ENCODE results near the gene CMTM7. TPM values are rescaled to one million over a fixed set of nuclear protein-coding genes. Genes with fewer than 3 reads are reported as not detected.

CMTM7 gene
- total and polyA plus RNA-seq, 2 of the 8 experiments (the other 6 are each of a cell fraction or from before 2014, with no cell fraction given): 33.3 to 65.8 TPM

DNA sequence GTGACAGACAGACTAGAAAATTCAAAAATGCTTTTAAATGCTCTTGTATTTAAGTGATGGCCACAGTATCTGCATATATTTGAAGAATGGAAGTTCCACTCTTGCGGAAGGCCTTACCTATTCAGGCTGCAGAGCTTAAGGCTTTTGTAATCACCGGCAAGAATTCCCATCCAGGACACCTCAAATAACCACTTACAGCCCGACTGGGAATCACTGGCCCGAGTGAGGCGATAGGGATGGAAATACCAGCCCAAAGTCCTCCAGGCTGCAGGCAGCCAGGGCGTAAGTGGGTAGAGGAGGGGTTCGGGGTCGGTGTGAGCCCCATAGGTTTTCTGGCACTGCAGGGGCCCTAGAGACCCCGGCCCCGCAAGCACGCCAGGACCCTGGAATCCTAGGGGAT, 9.5 kb downstream of the CMTM7 start:
- Histone ChIP-seq H3K4me2 (ENCODE audit: insufficient read depth in 1 of 2, low read depth in 2 of 2, low read length in 2 of 2) (peak overlapping the region; percentile 59 to 65), H2BK120ac (replicated peaks; ENCODE audit: low read depth, low read length) (peak overlapping the region; percentile 48), H3K23ac (ENCODE audit: insufficient read length) (no peak overlapping the region), H3K4me1 (replicated peaks in 1 of 4; ENCODE audit: control insufficient read depth in 3 of 4, insufficient read depth in 4 of 4, low read length in 3 of 4) (peaks cover 0 to 5% (median 2%) of the 10 kb centered on the region in 4 experiments; a peak in 5 of 7 replicates), H2BK20ac (ENCODE audit: low read length) (no peak overlapping the region), H2AK5ac (ENCODE audit: low read depth, low read length) (no peak overlapping the region), H2BK12ac (ENCODE audit: low read depth, low read length) (no peak overlapping the region), H3K36me3 (ENCODE audit: control insufficient read depth in 2 of 4, insufficient read depth in 4 of 4, low read length in 3 of 4) (no peaks in the 10 kb centered on the region; a peak in 1 of 8 replicates), H3K4ac (replicated peaks; ENCODE audit: insufficient read length, low read depth, low read length) (no peak overlapping the region), H3K56ac (replicated peaks; ENCODE audit: insufficient read length, low read depth, low read length) (no peak overlapping the region), H2BK15ac (ENCODE audit: low read length) (no peak overlapping the region), H3K27me3 (replicated peaks in 1 of 4; ENCODE audit: control insufficient read depth in 3 of 4, extremely low read depth in 1 of 4, insufficient read depth in 3 of 4, low read length in 3 of 4) (no peaks in the 10 kb centered on the region), H4K5ac (ENCODE audit: insufficient read length, low read depth, low read length) (peak overlapping the region; percentile 72), H3K18ac (ENCODE audit: extremely low read depth, low read length) (no peak overlapping the region; the same call in 1 of the 2 replicates), H4K20me1 (replicated peaks in 1 of 2; ENCODE audit: control insufficient read depth in 1 of 2, insufficient read depth in 2 of 2, low read length in 2 of 2) (peaks cover 0 to 2% of the 10 kb centered on the region in 2 experiments), H3K79me1 (ENCODE audit: low read depth, low read length) (peaks cover 4% of the 10 kb centered on the region; the same call in 1 of the 2 replicates), H3K9ac (replicated peaks in 1 of 4; ENCODE audit: extremely low read depth in 1 of 4, low read depth in 3 of 4, low read length in 3 of 4) (peak overlapping the region in 2 of 4 experiments; percentile 61 to 63; a peak in 4 of 7 replicates), H2BK5ac (ENCODE audit: low read depth, low read length) (0 out of 2 replicates have a peak overlapping the region, but pooled peaks have one; percentile 68), H3K23me2 (ENCODE audit: low read depth, low read length) (no peaks in the 10 kb centered on the region; the same call in 1 of the 2 replicates), H3K14ac (ENCODE audit: insufficient read length) (no peak overlapping the region), H3K79me2 (ENCODE audit: control insufficient read depth in 1 of 2, insufficient read depth in 2 of 2, low read length in 2 of 2) (peaks cover 0 to 31% of the 10 kb centered on the region in 2 experiments; a peak in 3 of 4 replicates), H2AFZ (ENCODE audit: low read length) (peak overlapping the region; percentile 29; the same call in 1 of the 2 replicates), H4K8ac (ENCODE audit: extremely low read depth, insufficient read depth, low read length) (peak overlapping the region; percentile 97; the same call in 1 of the 2 replicates), H3K9me3 (ENCODE audit: insufficient read depth in 2 of 2, low read depth in 1 of 2, low read length in 1 of 2) (no peaks in the 10 kb centered on the region), H3K4me3 (ENCODE audit: extremely low read depth in 1 of 4, insufficient read depth in 2 of 4, low read depth in 3 of 4, low read length in 4 of 4) (peak overlapping the region; percentile 19 to 51 (median 34)), H3K27ac (ENCODE audit: low read depth, low read length) (peak overlapping the region; percentile 49; the same call in 1 of the 2 replicates), H4K91ac (replicated peaks; ENCODE audit: insufficient read length, low read length) (peak overlapping the region; percentile 58)
- ChIA-PET CTCF (ENCODE audit: partially characterized antibody) (interaction anchor here (0.6 to 12.8 kb wide), 8 partner anchors 11 to 609 kb away, joined by 3 to 121 read pairs (median 5); no protein-coding TSS in a partner anchor), POLR2A (ENCODE audit: partially characterized antibody) (interaction anchor here (0.6 to 1.9 kb wide), 5 partner anchors 9 to 57 kb away, joined by 3 to 5 read pairs (median 3); partner anchors contain the start of gene CMTM7)
- no peak for FAIRE-seq
- 26% methylated on average over 11 of the region's 11 CpGs; no CpG with 5 or more reads in 1 of the 2 experiments for WGBS, 2 experiments (ENCODE audit: extremely low coverage in 1 of 2, insufficient coverage in 1 of 2, insufficient read length in 1 of 2, insufficient replicate concordance in 2 of 2, low coverage in 1 of 2, low lambda C conversion rate in 2 of 2, missing lambda C conversion rate in 1 of 2)
- no peak for DNase-seq (ENCODE audit: low read depth in 1 of 2, low spot score in 2 of 2)
- TF ChIP-seq, protein P1, sequence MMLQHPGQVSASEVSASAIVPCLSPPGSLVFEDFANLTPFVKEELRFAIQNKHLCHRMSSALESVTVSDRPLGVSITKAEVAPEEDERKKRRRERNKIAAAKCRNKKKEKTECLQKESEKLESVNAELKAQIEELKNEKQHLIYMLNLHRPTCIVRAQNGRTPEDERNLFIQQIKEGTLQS (IDR thresholded peaks at IDR 0.05; ENCODE audit: insufficient read depth, low read depth, low read length): no peak
- TF ChIP-seq BRCA1 (IDR thresholded peaks at IDR 0.05; ENCODE audit: low read depth, low read length): no peak
- TF ChIP-seq NRF1 (IDR thresholded peaks at IDR 0.05; ENCODE audit: low read depth, low read length): no peak
- TF ChIP-seq JUN (IDR thresholded peaks at IDR 0.05; ENCODE audit: low read depth, low read length): no peak
- no peak for TF ChIP-seq SP2 (IDR thresholded peaks at IDR 0.05; ENCODE audit: low read length)
- TF ChIP-seq CHD2 (IDR thresholded peaks at IDR 0.05; ENCODE audit: low read length): no peak
- TF ChIP-seq RBBP5 (IDR thresholded peaks at IDR 0.05; ENCODE audit: borderline replicate concordance, low read depth, low read length): no peak
- no peak for TF ChIP-seq FOSL1 (IDR thresholded peaks at IDR 0.05; ENCODE audit: insufficient read depth, low read depth, low read length)
- no peak for TF ChIP-seq CBX8 (IDR thresholded peaks at IDR 0.05; ENCODE audit: borderline replicate concordance, low read depth, low read length)
- TF ChIP-seq POLR2AphosphoS5 (IDR thresholded peaks at IDR 0.05; ENCODE audit: low read depth, low read length): no peak
- TF ChIP-seq HDAC6 (IDR thresholded peaks at IDR 0.05; ENCODE audit: low read depth, low read length): no peak
- TF ChIP-seq MAFK (IDR thresholded peaks at IDR 0.05; ENCODE audit: low read depth, low read length): no peak
- TF ChIP-seq NANOG (IDR thresholded peaks at IDR 0.05; ENCODE audit: insufficient read depth, low read depth, low read length, poor library complexity, severe bottlenecking): no peak
